ENCODE measurements around the gene PPIL1. TPM values are rescaled to one million over a fixed set of nuclear protein-coding genes. Genes with fewer than 3 reads are reported as not detected.

PPIL1 gene
- total RNA-seq, 1 experiment from 2014 or later, result 87.8 TPM

DNA sequence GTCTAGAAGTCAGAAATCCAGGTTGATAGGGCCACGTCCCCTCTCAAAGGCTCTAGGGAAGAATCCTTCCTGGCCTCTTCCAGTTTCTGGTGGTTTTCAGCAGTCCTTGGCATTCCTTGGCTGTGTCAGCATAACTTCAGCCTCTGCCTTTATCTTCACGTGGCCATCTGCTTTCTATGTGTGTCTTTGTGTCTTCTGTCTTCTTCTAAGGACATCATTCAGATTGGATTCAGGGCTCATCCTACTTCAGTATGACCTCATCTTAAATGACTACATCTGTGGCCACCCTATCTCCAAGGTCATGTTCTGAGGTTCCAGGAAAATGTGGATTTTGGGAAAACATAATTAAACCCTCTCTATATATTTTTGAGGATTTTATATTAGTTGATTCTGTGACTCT is 34.1 kb upstream of the PPIL1 start:
- H2BK20ac ChIP-seq (ENCODE audit: low read depth, low read length, poor library complexity, severe bottlenecking), result no peak overlapping the region
- no peaks in the 10 kb centered on the region for H3K9me3 ChIP-seq (ENCODE audit: control insufficient read depth, low read depth, low read length)
- Mint-ChIP-seq H3K27ac (no peak overlapping the region), H3K27me3 (ENCODE audit: low read depth) (no peaks in the 10 kb centered on the region), H3K36me3 (ENCODE audit: insufficient read depth in 1 of 3, low read depth in 3 of 3) (no peaks in the 10 kb centered on the region), H3K4me1 (peaks cover 0 to 6% of the 10 kb centered on the region in 2 experiments; a peak in 2 of 4 replicates), H3K4me3 (no peak overlapping the region), H3K9me3 (no peaks in the 10 kb centered on the region)
- H3K4ac ChIP-seq (ENCODE audit: low read depth, low read length), result no peak overlapping the region
- H2AFZ ChIP-seq (ENCODE audit: low read length), result no peak overlapping the region
- no peak overlapping the region for H3K27ac ChIP-seq (ENCODE audit: insufficient read length, low read depth, low read length)
- H4K91ac ChIP-seq (ENCODE audit: insufficient read length, low read depth, low read length), result no peak overlapping the region
- H3K27me3 ChIP-seq (ENCODE audit: insufficient read depth, low read length), result no peaks in the 10 kb centered on the region
- no peaks in the 10 kb centered on the region for H3K23me2 ChIP-seq (ENCODE audit: insufficient read length, low read depth, low read length, poor library complexity, severe bottlenecking)
- no peak for DNase-seq
- H4K20me1 ChIP-seq (ENCODE audit: control insufficient read depth, insufficient read depth, insufficient read length), result no peaks in the 10 kb centered on the region
- no peaks in the 10 kb centered on the region for H3K79me2 ChIP-seq (ENCODE audit: insufficient read depth, low read length)
- no peak overlapping the region for H2AK5ac ChIP-seq (ENCODE audit: insufficient read length, low read length)
- no peak overlapping the region for H2BK12ac ChIP-seq (ENCODE audit: insufficient read length, low read depth, low read length)
- TF ChIP-seq, protein P1, sequence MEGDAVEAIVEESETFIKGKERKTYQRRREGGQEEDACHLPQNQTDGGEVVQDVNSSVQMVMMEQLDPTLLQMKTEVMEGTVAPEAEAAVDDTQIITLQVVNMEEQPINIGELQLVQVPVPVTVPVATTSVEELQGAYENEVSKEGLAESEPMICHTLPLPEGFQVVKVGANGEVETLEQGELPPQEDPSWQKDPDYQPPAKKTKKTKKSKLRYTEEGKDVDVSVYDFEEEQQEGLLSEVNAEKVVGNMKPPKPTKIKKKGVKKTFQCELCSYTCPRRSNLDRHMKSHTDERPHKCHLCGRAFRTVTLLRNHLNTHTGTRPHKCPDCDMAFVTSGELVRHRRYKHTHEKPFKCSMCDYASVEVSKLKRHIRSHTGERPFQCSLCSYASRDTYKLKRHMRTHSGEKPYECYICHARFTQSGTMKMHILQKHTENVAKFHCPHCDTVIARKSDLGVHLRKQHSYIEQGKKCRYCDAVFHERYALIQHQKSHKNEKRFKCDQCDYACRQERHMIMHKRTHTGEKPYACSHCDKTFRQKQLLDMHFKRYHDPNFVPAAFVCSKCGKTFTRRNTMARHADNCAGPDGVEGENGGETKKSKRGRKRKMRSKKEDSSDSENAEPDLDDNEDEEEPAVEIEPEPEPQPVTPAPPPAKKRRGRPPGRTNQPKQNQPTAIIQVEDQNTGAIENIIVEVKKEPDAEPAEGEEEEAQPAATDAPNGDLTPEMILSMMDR (conservative IDR thresholded peaks at IDR 0.05), result no peak
- H3K79me1 ChIP-seq (ENCODE audit: insufficient read depth, low read depth, low read length, poor library complexity, severe bottlenecking), result no peaks in the 10 kb centered on the region
- peaks cover 2% of the 10 kb centered on the region; the same call in 1 of the 2 replicates for H3K4me1 ChIP-seq (ENCODE audit: insufficient read depth, low read length)
- H4K8ac ChIP-seq (replicated peaks; ENCODE audit: insufficient read length, low read depth, low read length), result no peak overlapping the region
- no peak overlapping the region for H2BK5ac ChIP-seq (ENCODE audit: insufficient read length, low read length)
- H3T11ph ChIP-seq (ENCODE audit: low read length), result no peak overlapping the region
- H3K14ac ChIP-seq (ENCODE audit: insufficient read depth, low read length), result no peak overlapping the region
- H3K23ac ChIP-seq (ENCODE audit: insufficient read length, low read depth, low read length), result no peak overlapping the region
- no CpG with 5 or more reads among the region's 2 CpGs for whole genome bisulfite sequencing (ENCODE audit: extremely low coverage, insufficient read length, low lambda C conversion rate)
- H2BK120ac ChIP-seq (ENCODE audit: low read depth, low read length, poor library complexity, severe bottlenecking), result no peak overlapping the region
- no peak overlapping the region for H2BK15ac ChIP-seq (ENCODE audit: low read depth, low read length)
- H3K9ac ChIP-seq (ENCODE audit: extremely low read depth, insufficient read length, low read length), result no peak overlapping the region
- H3K18ac ChIP-seq (ENCODE audit: insufficient read length, low read depth, low read length), result no peak overlapping the region
- no peak overlapping the region for H3K4me2 ChIP-seq (ENCODE audit: insufficient read depth, insufficient read length, low read length)
- no peak overlapping the region for H4K5ac ChIP-seq (ENCODE audit: insufficient read length, low read depth, low read length)
- no peak overlapping the region for H3K56ac ChIP-seq (ENCODE audit: insufficient read length, low read depth, low read length)

Data from H9 (cell line).